HG02884 (cell line): ENCODE data around the gene CYP26A1.

Experiments
- ATAC-seq: cut with Tn5 transposase; IDR thresholded peaks from one replicate; pipeline ENCODE4 v1.9.1; 2021; ENCODE audit warnings: mild to moderate bottlenecking, moderate library complexity; ENCODE audit not compliant: unreplicated experiment

Gene CYP26A1

DNA sequence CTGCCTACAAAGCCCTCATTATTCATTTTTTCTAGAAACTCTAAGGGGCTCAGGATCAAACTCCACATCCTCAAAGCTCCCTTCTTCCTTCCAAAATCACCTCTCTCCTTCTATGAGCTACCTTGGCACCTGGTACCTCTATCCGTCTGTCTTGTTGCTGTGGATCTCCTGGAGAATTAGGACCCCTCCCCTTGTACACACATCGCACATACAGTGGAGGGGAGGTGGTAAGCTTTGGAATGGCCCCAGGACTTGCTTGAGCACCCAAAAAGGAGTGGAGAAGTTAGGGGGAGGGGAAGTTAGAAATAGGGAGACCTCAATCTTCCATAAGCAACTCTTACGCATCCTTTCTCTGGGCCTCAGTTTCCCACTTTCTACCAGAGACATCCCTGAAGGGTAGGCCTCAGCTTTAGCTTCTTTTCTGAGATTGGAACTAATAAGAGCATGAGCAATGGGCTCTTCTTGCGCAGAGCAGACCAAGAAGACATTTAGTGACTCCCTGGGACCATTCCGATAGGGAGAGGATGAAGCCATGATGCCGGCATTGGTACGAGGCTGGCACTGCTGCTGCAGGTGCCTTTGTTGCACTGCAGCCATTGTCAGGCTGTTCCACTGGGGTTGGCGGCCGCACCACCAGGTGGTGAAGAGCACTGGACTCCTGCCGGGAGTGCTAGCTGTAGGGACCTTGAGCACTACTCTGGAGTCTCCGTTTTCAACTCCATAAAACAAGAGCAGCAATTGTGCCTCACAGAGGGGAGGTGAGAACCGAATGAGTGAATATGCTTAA, 8.6 kb upstream of the CYP26A1 start:
- ATAC-seq = no peak

DNA sequence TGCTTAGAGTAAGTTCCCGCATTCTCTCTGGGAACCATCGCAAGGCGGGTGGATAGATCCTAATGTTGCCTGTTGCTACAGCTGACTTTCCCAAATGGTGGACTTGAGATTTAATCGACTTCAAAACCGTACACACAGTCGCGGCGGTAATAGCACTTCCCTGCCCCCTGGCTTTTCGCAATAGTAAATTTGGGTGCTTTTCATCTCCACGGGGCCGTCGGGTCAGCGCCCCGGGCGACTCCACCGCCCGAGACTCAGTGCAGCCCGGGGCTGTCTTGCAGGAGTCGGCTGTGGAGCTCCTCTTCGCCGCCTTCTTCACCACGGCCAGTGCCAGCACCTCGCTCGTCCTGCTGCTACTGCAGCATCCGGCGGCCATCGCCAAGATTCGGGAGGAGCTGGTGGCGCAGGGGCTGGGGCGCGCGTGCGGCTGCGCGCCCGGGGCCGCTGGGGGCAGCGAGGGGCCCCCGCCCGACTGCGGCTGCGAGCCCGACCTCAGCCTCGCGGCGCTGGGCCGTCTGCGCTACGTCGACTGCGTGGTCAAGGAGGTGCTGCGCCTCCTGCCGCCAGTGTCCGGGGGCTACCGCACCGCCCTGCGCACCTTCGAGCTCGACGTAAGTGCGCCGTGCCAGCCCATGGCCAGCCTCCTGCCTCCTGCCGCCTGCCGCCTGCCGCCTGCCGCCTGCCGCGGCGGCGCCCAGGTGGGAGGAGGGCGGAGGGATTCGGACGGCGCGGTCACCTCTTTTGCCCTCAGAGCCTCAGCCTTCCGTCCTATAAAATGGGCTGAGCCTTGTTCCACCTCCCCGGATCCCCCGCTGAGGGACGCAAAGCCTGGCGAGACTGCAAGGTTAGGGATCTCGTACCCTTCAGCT, 7.8 kb upstream of the CYP26A1 start:
- no peak for ATAC-seq

DNA sequence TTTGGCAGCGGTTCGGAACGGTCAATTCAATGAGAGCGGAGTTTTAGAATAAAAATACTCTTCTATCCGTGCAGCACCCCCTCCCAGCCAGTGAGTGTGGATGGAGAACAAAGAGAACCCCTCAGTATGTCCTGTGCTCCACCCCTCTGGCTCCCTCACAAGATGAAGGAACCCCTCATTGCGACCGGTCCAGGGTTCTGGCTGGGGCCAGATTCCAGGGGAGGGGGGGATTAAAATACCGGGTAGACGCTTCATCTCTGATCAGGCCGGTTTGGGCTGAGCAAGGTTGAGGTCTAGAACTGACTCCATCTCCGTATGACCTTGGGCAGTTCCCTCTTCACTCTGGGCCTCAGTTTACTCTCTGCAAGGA, 7.2 kb upstream of the CYP26A1 start:
- no peak for ATAC-seq

GRCh38 chr10:93067443-93068365, 6.0 kb upstream of the CYP26A1 start:
- no peak for ATAC-seq

- ATAC-seq = no peak
These were observed 5.1 kb upstream of the CYP26A1 start for GRCh38 chr10:93068411-93069244.

DNA sequence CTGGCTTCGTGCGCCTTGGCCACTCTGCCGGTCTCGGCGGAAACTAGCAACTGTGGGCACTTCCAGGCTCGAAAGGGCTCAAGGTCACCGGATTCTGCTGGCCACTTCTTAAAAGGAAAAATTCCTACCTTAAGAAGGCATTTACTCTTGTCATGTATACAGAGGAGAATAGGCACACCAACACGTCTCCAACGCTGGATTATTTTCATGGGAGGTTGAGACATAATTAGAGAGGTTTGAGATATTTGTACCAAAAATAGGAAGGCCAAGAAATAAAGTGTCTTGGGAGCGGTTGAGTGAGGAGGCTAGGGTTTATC, 4.5 kb upstream of the CYP26A1 start:
- no peak for ATAC-seq

DNA sequence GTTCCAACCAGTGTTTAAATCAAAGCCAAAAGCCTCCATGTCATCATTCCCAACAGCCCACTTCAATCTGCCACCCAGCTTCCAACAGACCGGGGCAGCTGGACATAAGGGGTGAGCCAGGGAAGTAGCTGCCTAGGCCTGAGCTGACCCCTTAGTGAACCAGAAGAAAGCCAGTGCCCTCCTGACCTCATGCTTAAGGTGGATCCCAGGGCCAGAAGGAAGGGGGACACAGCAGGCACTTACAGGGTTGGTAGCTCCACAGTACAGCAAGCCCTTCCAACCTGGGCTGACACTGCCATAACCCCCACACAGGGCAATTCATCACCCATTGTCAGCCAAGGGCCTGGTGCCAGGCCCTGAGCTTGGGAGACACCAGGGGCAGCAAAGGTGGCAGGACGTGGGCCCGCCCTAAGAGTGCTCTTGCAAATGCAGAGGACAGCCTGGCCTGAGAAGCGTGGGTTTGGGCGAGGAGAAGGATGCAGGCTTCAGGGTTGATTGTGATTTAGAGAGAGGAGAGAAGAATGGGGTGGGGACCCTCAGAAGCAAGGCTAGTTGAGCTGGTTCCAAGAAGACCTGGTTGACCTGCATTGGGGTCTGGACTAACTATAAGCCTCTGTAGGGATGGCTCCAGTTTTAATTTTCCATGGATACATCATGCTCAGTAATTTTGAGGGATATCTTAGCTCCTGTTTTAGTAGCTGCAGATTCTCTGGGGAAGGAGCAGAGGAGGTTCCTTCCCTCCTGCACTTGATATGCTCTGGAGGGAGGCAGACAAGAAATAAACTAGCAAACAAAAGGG, 3.1 kb upstream of the CYP26A1 start:
- ATAC-seq = no peak

- no peak for ATAC-seq
These were observed 2.6 kb upstream of the CYP26A1 start for GRCh38 chr10:93071177-93071472.

GRCh38 chr10:93071674-93072224, 1.9 kb upstream of the CYP26A1 start:
- no peak for ATAC-seq

DNA sequence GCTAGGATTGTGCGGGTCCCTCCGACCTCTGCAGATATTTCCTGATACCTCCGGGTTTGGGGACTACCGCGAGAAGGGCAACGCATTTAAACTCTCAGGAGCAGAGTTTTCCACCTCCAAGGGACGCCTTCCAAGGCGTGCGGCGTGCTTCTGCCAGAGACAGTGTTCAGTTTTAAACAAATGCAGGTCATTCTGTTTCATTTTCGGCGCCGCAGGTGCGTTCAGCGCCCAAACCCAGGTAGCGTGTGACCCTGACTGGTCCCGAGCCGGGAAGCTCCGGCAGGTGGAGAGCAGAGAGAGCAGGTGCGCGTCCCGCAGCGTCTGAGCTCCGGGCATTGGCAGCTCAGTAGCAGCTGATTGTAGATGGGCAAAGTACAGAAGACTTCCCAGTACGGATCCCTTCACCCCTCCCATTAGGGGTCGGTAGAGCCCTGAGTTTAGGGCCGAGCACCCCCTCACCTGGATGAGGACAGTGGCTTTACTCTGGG, 1.4 kb upstream of the CYP26A1 start:
- no peak for ATAC-seq

- ATAC-seq = no peak
These were observed 767 bp upstream of the CYP26A1 start for GRCh38 chr10:93072713-93073538.

DNA sequence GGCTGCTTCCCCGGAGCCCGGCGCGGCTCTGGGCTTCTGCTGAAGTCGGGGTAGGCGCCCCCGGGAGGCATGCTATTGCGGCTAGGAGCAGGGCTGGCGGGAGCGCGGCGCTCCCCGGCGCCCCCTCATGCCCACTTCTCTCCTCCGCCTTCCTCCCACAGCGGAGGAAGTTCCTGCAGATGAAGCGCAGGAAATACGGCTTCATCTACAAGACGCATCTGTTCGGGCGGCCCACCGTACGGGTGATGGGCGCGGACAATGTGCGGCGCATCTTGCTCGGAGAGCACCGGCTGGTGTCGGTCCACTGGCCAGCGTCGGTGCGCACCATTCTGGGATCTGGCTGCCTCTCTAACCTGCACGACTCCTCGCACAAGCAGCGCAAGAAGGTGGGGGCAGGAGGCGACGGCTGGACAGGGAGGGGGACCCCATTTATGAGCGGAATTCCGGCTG, 479 bp downstream of the CYP26A1 start:
- ATAC-seq = no peak

GRCh38 chr10:93074597-93075368, 1.1 kb downstream of the CYP26A1 start:
- no peak for ATAC-seq

DNA sequence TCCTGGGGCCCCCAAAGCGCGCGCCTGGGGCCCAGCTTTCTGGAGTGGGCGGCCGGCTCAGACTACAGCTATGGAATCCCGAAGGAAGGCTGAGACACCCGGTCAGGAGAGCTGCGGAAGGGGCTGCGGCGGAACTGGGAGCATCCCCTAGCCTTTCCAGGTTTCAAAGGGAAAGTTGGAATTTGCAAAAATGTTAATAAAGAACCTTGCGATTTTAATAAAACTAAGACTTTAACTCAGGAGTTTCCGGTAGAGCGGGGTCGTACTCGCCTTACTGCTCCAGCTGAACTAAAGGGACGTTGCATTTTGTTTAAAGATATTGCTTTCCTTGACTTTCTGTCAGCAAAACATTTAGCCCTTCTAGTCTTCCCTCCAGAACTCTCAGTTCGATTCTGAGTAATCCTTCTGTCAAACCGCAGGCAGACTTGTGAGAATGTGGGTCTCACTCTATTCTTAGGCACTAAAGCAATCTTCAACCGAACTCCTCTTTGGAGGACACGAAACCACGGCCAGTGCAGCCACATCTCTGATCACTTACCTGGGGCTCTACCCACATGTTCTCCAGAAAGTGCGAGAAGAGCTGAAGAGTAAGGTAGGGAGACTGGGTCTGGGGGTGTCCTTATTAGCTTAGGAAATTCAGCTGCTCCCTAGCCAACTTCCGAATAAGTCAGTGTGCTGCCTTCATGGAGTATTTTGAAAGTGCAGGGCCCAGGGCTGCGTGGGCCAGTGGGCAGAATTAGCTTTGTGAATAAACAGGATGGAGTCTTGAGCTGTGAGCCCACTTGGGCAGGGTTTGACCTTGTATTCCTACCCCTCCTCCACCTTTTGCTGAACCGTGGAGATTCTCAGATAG, 1.9 kb downstream of the CYP26A1 start:
- no peak for ATAC-seq

- no peak for ATAC-seq
These were observed 3.2 kb downstream of the CYP26A1 start for GRCh38 chr10:93076871-93077270.

GRCh38 chr10:93077860-93078337, 4.2 kb downstream of the CYP26A1 start:
- ATAC-seq = no peak
